HCT116 (cell line): ENCODE results near the gene SPTLC3.

Source experiments
- ELF1 ChIP-seq: IDR thresholded peaks from 2 replicates; pipeline ENCODE4 v1.6.1; 2012; ENCODE audit warnings: low read depth, borderline replicate concordance
- JUND ChIP-seq: IDR thresholded peaks from 2 replicates; pipeline ENCODE4 v1.6.1; 2012
- POLR2A ChIP-seq: IDR thresholded peaks from 2 replicates; pipeline ENCODE4 v1.7.0; 2011; ENCODE audit warnings: borderline replicate concordance; ENCODE audit not compliant: insufficient read depth, insufficient read length; ENCODE audit errors: extremely low read depth
- POLR2AphosphoS5 ChIP-seq: IDR thresholded peaks from 2 replicates; pipeline ENCODE4 v1.6.1; 2011; ENCODE audit warnings: mild to moderate bottlenecking, low read depth, low read length, moderate library complexity
- YY1 ChIP-seq: IDR thresholded peaks from 2 replicates; pipeline ENCODE4 v1.6.1; 2011; ENCODE audit warnings: low read length, low read depth, moderate library complexity, mild to moderate bottlenecking; ENCODE audit not compliant: insufficient replicate concordance; ENCODE audit errors: extremely low read depth
- TF ChIP-seq, protein P1 (sequence below), 3 experiments: fragments of 200-600 bp in 1 of 3; sonication (generic) in 1 of 3; IDR thresholded peaks in 2 of 3; conservative IDR thresholded peaks in 1 of 3; 2 replicates each; pipeline ENCODE4 v1.5.1; 2012 to 2017; ENCODE audit warnings: low read depth in 2 of 3, low read length in 2 of 3, antibody characterized with exemption in 1 of 3, borderline replicate concordance in 1 of 3, control low read depth in 1 of 3, mild to moderate bottlenecking in 1 of 3, mixed read lengths in 1 of 3, mixed run types in 1 of 3, moderate library complexity in 1 of 3; ENCODE audit not compliant: insufficient read depth in 1 of 3
- TF ChIP-seq, protein P2 (sequence below): IDR thresholded peaks from 2 replicates; pipeline ENCODE4 v1.6.1; 2012; ENCODE audit warnings: low read depth

DNA sequence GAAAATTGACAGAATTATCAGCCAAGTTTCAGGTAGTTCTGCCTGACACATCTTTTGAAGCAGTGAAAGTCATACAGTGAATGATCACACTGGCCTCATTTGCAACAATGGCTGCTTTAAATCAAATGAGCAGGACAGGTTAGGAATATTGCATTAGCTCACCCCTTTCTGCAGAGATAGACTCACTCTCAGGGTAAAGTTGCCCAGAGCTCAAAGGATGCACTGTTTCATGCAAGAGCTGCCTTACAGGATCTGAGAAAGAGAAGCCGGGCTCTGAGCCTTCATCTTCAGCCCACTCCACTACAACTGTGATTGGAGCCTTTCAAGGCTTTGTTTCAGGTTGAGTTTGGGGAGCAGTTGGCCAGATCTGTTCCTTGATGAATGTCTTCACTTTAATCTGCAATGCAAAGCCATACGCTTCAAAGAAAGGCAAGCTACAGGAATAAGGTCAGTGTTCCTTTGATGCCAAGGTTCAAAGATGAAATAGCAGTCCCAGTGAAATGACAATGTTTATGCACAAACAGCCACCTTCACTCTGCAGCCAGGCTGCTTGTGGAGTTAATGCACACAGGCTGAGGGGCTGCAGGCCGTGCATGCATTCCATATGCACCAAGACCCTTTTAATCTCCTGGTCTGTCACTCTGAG lies 121.4 kb downstream of the SPTLC3 start:
- TF ChIP-seq POLR2A = no peak
- TF ChIP-seq POLR2AphosphoS5 = no peak
- TF ChIP-seq, protein P1, sequence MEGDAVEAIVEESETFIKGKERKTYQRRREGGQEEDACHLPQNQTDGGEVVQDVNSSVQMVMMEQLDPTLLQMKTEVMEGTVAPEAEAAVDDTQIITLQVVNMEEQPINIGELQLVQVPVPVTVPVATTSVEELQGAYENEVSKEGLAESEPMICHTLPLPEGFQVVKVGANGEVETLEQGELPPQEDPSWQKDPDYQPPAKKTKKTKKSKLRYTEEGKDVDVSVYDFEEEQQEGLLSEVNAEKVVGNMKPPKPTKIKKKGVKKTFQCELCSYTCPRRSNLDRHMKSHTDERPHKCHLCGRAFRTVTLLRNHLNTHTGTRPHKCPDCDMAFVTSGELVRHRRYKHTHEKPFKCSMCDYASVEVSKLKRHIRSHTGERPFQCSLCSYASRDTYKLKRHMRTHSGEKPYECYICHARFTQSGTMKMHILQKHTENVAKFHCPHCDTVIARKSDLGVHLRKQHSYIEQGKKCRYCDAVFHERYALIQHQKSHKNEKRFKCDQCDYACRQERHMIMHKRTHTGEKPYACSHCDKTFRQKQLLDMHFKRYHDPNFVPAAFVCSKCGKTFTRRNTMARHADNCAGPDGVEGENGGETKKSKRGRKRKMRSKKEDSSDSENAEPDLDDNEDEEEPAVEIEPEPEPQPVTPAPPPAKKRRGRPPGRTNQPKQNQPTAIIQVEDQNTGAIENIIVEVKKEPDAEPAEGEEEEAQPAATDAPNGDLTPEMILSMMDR (IDR thresholded peaks at IDR 0.05 in 2 of 3, conservative IDR thresholded peaks at IDR 0.05 in 1 of 3; ENCODE audit: borderline replicate concordance in 1 of 3, insufficient read depth in 1 of 3, low read depth in 2 of 3, low read length in 2 of 3) = no peak
- TF ChIP-seq ELF1 = no peak
- TF ChIP-seq, protein P2, sequence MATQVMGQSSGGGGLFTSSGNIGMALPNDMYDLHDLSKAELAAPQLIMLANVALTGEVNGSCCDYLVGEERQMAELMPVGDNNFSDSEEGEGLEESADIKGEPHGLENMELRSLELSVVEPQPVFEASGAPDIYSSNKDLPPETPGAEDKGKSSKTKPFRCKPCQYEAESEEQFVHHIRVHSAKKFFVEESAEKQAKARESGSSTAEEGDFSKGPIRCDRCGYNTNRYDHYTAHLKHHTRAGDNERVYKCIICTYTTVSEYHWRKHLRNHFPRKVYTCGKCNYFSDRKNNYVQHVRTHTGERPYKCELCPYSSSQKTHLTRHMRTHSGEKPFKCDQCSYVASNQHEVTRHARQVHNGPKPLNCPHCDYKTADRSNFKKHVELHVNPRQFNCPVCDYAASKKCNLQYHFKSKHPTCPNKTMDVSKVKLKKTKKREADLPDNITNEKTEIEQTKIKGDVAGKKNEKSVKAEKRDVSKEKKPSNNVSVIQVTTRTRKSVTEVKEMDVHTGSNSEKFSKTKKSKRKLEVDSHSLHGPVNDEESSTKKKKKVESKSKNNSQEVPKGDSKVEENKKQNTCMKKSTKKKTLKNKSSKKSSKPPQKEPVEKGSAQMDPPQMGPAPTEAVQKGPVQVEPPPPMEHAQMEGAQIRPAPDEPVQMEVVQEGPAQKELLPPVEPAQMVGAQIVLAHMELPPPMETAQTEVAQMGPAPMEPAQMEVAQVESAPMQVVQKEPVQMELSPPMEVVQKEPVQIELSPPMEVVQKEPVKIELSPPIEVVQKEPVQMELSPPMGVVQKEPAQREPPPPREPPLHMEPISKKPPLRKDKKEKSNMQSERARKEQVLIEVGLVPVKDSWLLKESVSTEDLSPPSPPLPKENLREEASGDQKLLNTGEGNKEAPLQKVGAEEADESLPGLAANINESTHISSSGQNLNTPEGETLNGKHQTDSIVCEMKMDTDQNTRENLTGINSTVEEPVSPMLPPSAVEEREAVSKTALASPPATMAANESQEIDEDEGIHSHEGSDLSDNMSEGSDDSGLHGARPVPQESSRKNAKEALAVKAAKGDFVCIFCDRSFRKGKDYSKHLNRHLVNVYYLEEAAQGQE = no peak
- TF ChIP-seq JUND = no peak
- TF ChIP-seq YY1 = no peak
